Measurements from ENCODE around the gene CCT6A. TPM values are rescaled to one million over a fixed set of nuclear protein-coding genes. Genes with fewer than 3 reads are reported as not detected.

The CCT6A gene
- total and polyA plus RNA-seq, 2 of the 4 experiments (the other 2 are of a cell fraction): 135 to 265 TPM

- TF ChIP-seq CTCF (conservative IDR thresholded peaks at IDR 0.05; ENCODE audit: low read depth, low read length) (no peak), RFX5 (IDR thresholded peaks at IDR 0.05; ENCODE audit: low read depth, low read length) (no peak), SMC3 (IDR thresholded peaks at IDR 0.05; ENCODE audit: low read depth, low read length) (no peak), MAZ (IDR thresholded peaks at IDR 0.05; ENCODE audit: borderline replicate concordance, low read depth, low read length) (no peak), POLR2A (IDR thresholded peaks at IDR 0.05; ENCODE audit: low read depth, low read length) (no peak), FOS (IDR thresholded peaks at IDR 0.05; ENCODE audit: low read depth, low read length) (no peak), MAFK (IDR thresholded peaks at IDR 0.05; ENCODE audit: low read depth, low read length) (no peak), CEBPB (IDR thresholded peaks at IDR 0.05; ENCODE audit: low read depth, low read length) (no peak), ELK1 (IDR thresholded peaks at IDR 0.05; ENCODE audit: borderline replicate concordance, low read depth, low read length) (no peak), MXI1 (IDR thresholded peaks at IDR 0.05; ENCODE audit: borderline replicate concordance, low read depth, low read length) (no peak), CHD1 (IDR thresholded peaks at IDR 0.05; ENCODE audit: low read depth, low read length) (no peak), RAD21 (IDR thresholded peaks at IDR 0.05; ENCODE audit: low read length) (no peak), RCOR1 (IDR thresholded peaks at IDR 0.05; ENCODE audit: insufficient replicate concordance, low read length) (no peak), BHLHE40 (IDR thresholded peaks at IDR 0.05; ENCODE audit: low read depth, low read length) (no peak), USF2 (IDR thresholded peaks at IDR 0.05; ENCODE audit: low read depth, low read length) (no peak), NFE2L2 (IDR thresholded peaks at IDR 0.05; ENCODE audit: low read depth, low read length) (no peak)
- no peak overlapping the region for H4K91ac ChIP-seq (ENCODE audit: insufficient read depth, low read depth, low read length)
- no peak overlapping the region for H2BK5ac ChIP-seq (ENCODE audit: low read depth, low read length, poor library complexity, severe bottlenecking)
- peaks cover 16 to 31% of the 10 kb centered on the region in 2 experiments for H3K79me1 ChIP-seq (ENCODE audit: low read depth in 1 of 2, low read length in 2 of 2)
- H3K4me1 ChIP-seq (ENCODE audit: control insufficient read depth, insufficient read depth, low read length): peaks cover 10% of the 10 kb centered on the region
- H2AK5ac ChIP-seq (ENCODE audit: low read depth, low read length): no peak overlapping the region
- no peak overlapping the region for H2BK15ac ChIP-seq (ENCODE audit: low read depth, low read length)
- dilution Hi-C loops (cut with HindIII; ENCODE audit: low sequenced_read_pairs, unreplicated experiment): no loop called here
- no peak overlapping the region for H3K14ac ChIP-seq (replicated peaks; ENCODE audit: low read depth, low read length)
- DNase-seq (no peak), ATAC-seq (ENCODE audit: low read depth) (no peak)
- intact Hi-C loops (cut with micrococcal nuclease): no loop called here
- no TSS peak for BruUV-seq (replicated peaks)
- H3K9me1 ChIP-seq (ENCODE audit: insufficient read depth, low read length): peaks cover 4% of the 10 kb centered on the region; the same call in 1 of the 2 replicates
- H4K8ac ChIP-seq (ENCODE audit: low read depth in 2 of 2, low read length in 2 of 2): no peak overlapping the region
- H3K9ac ChIP-seq (ENCODE audit: low read depth, low read length): no peak overlapping the region
- no peak overlapping the region for H3K4ac ChIP-seq (ENCODE audit: low read depth, low read length)
- no peak overlapping the region for H3K23ac ChIP-seq (ENCODE audit: low read depth, low read length)
- no peak overlapping the region for H3K27ac ChIP-seq (ENCODE audit: insufficient read depth, low read length)
- H3K4me2 ChIP-seq (ENCODE audit: low read depth, low read length): no peak overlapping the region
- no peak overlapping the region for H2BK20ac ChIP-seq (ENCODE audit: low read depth, low read length)
- peaks cover 4% of the 10 kb centered on the region for H3K36me3 ChIP-seq (ENCODE audit: control insufficient read depth, insufficient read depth, low read length)
- POLR2A ChIA-PET (ENCODE audit: unreplicated experiment): no interaction called here
- H3K27me3 ChIP-seq (ENCODE audit: control insufficient read depth, insufficient read depth, low read length): no peaks in the 10 kb centered on the region
- in situ Hi-C loops (cut with MboI; ENCODE audit: low sequenced_read_pairs): no loop called here
- no peak overlapping the region for H2AFZ ChIP-seq (replicated peaks; ENCODE audit: low read length, poor library complexity)
- no peak overlapping the region for H2BK120ac ChIP-seq (ENCODE audit: low read depth, low read length)
- H3K4me3 ChIP-seq (ENCODE audit: insufficient read depth, low read depth, low read length): no peak overlapping the region
- no peak overlapping the region for H2AK9ac ChIP-seq (replicated peaks; ENCODE audit: low read depth, low read length, poor library complexity)
- no peaks in the 10 kb centered on the region for H3K9me3 ChIP-seq (ENCODE audit: control insufficient read depth, insufficient read depth, low read length)
- H4K20me1 ChIP-seq (ENCODE audit: insufficient read depth, low read length): no peaks in the 10 kb centered on the region
- CTCF ChIA-PET: no interaction called here
- H3K56ac ChIP-seq (ENCODE audit: extremely low read depth, insufficient read depth, low read length): no peak overlapping the region
- no peak overlapping the region for H3K18ac ChIP-seq (ENCODE audit: low read depth, low read length)
- H4K5ac ChIP-seq (ENCODE audit: low read depth, low read length): no peak overlapping the region
- WGBS, 2 experiments (ENCODE audit: extremely low coverage in 2 of 2, insufficient read length in 1 of 2): no CpG with 5 or more reads among the region's 1 CpG
Observed at GRCh38 chr7:56048245-56048644, 3.3 kb upstream of the CCT6A start.
